HG02588 (cell line): Measurements from ENCODE around the gene CEND1.
A peak's percentile ranks its signal among the peaks of the same experiment; 100 is the strongest.

Source experiments
- ATAC-seq: cut with Tn5 transposase; IDR thresholded peaks from one replicate; pipeline ENCODE4 v1.9.1; 2021; ENCODE audit warnings: mild to moderate bottlenecking, moderate library complexity; ENCODE audit not compliant: unreplicated experiment

The CEND1 gene

GRCh38 chr11:779955-780532, 9.8 kb downstream of the CEND1 start:
- no peak for ATAC-seq

- ATAC-seq = no peak
These were observed 10.6 kb downstream of the CEND1 start for GRCh38 chr11:778976-779954.

- ATAC-seq = peak; percentile 65
These were observed 12.3 kb downstream of the CEND1 start, which contains the start of gene GATD1 for GRCh38 chr11:777288-778255. Gene GATD1, minus strand, starts transcription at chr11:777487. Its CDS starts 25 bp downstream, at chr11:777462.

- ATAC-seq = peak; percentile 18
These were observed 13.2 kb downstream of the CEND1 start for GRCh38 chr11:776561-777287.

GRCh38 chr11:776263-776560, 13.7 kb downstream of the CEND1 start:
- ATAC-seq = no peak

- ATAC-seq = no peak
These were observed 14.9 kb downstream of the CEND1 start for GRCh38 chr11:774873-775592.

GRCh38 chr11:773830-774229, 16.1 kb downstream of the CEND1 start:
- ATAC-seq = no peak

GRCh38 chr11:773425-773824, 16.5 kb downstream of the CEND1 start:
- no peak for ATAC-seq

- ATAC-seq = no peak
These were observed 17.2 kb downstream of the CEND1 start for GRCh38 chr11:772429-773390.

GRCh38 chr11:771617-772204, 18.2 kb downstream of the CEND1 start:
- ATAC-seq = no peak

- ATAC-seq = no peak
These were observed 19.0 kb downstream of the CEND1 start for GRCh38 chr11:770642-771616.

- ATAC-seq = no peak
These were observed 19.8 kb downstream of the CEND1 start for GRCh38 chr11:769887-770641.

- no peak for ATAC-seq
These were observed 22.7 kb downstream of the CEND1 start for GRCh38 chr11:767238-767637.

- no peak for ATAC-seq
These were observed 23.0 kb downstream of the CEND1 start for GRCh38 chr11:766936-767210.

- no peak for ATAC-seq
These were observed 23.6 kb downstream of the CEND1 start for GRCh38 chr11:766106-766935.

GRCh38 chr11:765802-766091, 24.1 kb downstream of the CEND1 start:
- no peak for ATAC-seq
